Stimulated activated CD4-positive, alpha-beta T cell treated with anti-CD3 and anti-CD28 coated beads, TNF-alpha, amount 100 ng/mL, for 24 hours (primary cell): Measurements from ENCODE around the gene TCF7L1.
"Not testable (repeated sequence)": the region's sequence is repeated elsewhere in the genome, so short reads cannot be mapped to it uniquely, and the experiment has no call there.

ENCODE experiments used
- DNase-seq, 3 experiments: peaks; one replicate each; pipeline ENCODE4 v3.0.0-alpha.2; 2020; ENCODE audit warnings: low read depth in 3 of 3

The TCF7L1 gene

DNA sequence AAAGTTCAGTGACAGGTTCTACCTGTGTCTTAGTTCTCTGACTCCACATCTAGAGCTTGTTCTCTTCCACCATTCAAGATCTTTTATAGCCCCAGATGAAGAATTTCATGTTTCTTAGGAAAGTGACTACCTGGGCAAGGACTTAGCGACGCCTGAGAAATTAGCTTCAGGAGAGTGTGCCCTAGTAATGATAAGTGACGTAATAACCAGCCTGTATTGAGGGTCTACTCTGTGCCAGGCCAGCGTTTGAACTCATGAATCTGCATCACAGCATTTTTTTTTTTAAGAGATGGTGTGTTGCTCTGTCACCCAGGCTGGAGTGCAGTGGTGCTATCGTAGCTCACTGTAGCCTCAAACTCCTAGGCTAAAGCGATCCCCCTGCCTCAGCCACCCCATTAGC, 51.8 kb downstream of the TCF7L1 start:
- DNase-seq, result no peak

DNA sequence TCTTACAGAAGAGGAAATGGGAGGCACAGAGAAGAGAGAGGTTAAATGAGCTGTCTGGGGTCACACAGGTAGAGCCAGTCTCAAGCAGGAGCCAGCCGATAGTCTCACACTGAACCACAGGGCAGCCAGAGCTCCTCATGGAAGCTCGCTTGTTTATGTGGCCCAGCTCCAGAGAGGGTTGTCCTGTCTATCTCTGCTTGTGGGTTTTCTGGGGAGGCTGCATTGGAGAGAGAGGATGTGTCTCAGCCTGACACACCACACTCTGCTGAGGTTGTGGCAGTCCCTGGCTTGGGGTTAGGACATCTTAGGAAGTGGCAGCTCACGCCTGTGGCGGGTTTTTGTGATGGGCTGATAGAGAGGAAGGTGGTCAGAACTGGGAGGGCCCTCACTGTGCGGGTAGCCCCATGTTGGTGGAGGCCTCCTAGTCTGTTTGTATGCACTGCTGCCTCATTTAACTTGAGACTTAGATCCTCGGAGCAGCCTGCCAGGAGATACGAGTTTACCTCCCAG, 52.3 kb downstream of the TCF7L1 start:
- no peak for DNase-seq

DNA sequence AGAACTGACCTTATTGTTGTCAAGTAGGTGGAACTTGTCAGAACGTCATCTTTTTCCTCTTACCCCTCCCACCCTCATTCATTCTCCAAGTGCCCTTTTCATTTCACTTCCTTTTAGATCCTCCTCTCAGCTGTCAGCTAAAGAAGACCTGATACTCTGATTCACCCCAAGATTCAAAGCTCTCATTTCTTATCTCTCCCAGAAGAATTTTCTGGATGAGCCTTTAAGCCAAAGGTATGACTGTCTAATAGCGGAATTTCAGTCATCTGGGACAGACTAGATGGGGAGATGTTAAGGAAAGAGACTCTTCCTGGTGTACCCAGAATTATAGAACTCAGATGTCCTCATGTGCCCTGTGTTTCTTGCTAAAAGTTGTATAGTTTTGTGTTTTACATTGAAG, 53.9 kb downstream of the TCF7L1 start:
- no peak for DNase-seq

DNA sequence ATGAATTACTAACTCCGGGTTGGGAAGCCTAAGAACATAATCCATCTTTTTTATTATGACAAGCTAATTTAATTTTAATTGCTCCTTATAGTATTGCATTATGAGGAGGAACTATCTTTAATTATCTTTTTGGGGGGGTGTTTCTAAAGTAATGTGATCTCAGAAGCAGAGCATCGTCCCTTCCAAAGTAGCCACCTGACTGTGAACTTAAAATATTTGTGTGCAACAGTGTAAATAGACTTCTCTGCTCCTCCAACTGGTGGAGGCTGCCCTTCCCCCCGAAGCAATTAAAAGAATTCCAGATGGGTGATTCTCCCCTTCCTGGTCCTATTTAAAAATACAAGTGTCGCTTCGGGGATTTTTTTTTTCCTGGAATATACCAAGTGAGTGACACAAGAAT, 55.7 kb downstream of the TCF7L1 start:
- DNase-seq, result no peak

DNA sequence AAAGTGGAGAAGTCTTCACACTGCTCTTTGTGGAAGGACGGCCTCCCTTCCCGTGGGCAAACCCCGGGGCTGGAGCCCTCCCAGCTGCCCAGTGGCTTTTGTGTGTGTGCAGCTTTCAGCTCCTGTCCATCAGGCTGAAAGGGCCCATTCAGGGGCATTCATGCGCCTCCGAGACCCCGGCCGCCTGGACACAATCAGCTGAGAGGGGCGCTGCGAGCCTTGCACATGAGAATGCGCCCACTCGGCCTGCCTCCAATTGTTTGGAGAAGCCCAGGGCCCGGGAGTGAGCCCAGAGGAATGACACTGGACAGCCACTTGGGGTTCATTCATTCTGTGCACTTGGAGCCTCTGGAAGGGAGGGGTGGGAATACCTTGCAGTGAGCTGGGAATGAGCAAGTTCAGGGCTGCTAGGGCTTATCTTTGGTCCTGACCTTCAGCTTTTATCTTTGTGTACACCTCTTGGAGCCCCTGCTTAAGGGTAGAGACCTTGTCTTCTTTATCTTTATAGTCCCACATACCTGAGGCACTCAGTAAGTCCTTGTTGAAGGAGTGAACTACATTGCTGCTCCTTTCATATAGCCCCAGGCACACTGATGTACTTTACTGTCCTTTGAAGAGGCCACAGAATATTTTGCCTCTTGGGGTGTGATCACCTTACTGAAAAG, 56.5 kb downstream of the TCF7L1 start:
- no peak for DNase-seq

DNA sequence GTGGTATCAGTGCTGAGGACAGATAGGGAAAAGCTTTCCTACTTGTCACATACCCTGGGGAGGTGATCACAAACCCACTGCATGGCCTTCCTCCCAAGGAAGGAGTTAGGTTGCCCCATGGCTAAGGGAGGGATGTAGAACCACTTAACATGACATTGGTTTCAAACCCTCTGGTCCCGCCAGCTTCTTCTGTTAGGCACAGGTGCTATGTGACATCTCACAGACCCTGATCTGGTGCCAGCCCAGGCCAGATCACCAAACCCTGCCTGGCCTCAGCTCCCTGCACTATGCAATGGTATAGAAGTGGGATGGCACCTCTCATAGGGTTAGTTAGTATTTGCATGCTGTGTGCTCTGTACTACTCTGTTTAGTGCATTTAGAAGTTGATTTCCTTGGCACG, 58.0 kb downstream of the TCF7L1 start:
- DNase-seq, result no peak

DNA sequence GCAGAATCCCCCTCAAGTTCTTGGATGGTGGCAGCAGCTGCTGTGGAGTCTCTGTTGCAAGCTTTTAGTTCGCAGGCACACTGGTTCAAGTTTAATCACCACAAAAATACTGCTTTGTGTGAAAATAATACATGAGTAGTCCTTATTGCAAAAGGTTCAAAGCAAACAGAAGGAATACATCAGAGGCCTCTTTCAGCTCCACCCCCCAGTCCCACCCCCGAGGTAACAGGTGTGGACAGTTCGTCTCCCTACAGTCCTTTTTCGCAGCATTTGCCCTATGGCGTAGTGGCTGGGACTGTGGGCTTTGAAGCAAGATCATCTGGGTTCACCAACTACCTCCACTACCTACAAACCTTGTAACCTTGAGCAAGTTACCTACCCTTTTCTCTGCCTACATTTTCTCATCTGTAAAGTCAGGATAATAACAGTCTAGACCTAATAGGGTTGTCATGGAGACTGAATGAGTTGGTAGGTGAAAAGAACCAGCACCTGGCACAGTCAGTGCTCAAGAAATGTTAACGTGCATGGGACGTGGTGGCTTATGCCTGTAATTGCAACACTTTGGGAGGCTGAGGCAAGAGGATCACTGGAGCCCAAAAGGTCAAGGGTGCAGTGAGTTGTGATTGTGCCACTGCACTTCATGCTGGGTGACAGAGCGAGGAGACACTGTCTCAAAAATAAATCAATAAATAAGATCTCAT, 61.7 kb downstream of the TCF7L1 start:
- DNase-seq, result no peak

DNA sequence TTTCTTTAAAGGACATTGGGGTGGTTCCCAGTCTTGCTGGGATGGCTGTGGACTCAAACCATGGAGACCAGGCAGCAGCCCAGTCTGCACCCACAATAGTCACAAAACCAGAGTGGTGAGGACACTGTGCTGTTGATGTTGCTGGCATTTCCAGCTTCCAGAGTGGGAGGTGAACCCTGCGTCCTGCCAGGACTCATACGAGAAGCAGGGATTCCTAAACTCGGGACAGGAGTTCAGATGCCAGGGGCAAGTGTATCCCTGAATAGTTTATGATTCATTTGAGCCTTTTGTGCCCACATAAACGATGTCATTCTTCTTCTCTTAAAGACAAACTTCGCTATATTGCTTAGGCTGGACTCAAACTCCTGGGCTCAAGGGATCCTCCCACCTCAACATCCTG, 62.8 kb downstream of the TCF7L1 start:
- DNase-seq, result no peak

DNA sequence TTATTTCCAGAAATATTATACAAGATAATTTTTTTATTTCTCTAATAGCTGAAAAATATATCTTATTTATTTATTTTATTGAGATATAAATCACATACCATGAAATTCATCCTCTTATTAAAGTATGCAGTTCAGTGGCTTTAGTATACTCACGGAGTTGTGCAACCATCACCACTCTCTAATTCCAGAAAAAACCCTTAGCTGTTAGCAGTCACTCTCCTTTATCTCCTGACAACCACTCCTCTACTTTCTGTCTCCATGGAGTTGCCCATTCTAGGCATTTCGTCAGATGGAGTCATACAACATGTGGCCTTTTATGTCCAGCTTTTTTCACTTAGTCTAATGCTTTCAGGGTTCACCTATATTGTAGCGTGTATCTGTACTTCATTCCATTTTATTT, 66.5 kb downstream of the TCF7L1 start:
- DNase-seq, result no peak

DNA sequence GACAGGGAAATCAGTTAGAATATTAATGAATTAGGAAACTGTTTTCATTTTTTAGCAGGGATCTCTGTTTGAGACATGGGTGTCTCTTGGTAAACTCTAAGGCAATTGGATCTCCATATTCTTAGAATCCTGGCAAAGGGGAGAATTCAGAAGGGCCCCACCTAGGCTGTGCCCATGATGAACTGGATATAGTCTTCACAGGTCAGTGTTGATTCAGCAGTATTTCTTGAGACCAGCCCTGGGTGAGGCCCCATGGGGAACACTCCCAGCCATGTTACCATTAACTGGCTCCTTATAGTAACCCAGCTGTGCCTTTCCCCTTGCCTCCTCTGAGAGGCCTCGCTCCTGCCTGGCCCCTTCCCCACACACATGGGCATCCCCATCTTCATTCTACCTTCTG, 76.7 kb downstream of the TCF7L1 start:
- no peak for DNase-seq

DNA sequence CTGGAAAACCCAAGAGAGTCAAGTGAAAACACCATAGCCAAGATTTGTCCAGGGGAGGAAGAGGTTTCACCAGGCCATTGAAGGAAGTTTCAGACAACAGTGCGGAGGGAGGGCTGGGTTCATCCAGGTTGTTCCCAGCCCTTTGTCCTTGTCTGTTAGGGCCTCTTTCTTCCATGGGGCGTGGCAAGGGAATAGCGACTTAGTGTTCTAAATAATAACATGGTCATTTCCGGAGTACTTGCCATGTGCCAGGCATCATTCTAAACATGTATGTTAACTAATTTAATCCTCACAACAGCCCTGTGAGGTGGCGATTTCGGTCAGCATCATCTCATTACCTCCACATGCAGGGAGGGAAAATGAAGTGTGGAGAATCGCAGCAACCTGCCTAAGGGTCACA, 77.3 kb downstream of the TCF7L1 start:
- DNase-seq, result no peak

DNA sequence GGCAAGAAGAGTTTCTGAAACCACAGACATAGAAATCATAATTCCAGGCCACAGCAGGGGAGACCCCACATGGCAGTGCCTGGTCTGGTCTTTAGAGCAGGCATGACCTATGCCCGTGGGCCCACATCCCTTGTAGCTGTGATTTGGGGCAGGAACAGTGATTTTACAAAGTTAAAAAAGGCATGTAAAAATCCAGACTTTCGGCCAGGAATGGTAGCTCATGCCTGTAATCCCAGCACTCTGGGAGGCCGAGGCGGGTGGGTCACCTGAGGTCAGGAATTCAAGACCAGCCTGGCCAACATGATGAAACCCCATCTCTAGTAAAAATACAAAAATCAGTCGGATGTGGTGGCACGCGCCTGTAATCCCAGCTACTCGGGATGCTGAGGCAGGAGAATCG, 78.4 kb downstream of the TCF7L1 start:
- DNase-seq, result not testable (repeated sequence)

DNA sequence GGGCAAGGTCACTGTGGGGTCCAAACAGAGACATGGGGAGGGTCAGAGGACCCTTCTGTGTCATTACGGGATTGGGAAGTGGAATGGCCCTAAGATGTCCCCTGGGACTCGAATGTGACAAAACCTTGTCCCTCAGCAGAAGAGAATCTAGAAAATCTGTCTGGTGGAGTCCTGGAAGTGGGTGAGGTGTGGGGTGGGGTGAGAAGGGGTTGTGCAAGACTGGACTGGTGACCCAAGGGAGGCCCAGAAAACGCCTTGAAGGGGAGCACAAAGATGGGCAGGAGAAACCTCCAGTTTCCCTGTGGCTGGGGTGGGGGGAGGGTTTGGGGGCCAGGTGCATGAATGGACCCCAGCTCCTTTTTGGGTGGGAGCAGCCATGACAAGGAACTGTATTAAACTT, 79.6 kb downstream of the TCF7L1 start:
- no peak for DNase-seq

DNA sequence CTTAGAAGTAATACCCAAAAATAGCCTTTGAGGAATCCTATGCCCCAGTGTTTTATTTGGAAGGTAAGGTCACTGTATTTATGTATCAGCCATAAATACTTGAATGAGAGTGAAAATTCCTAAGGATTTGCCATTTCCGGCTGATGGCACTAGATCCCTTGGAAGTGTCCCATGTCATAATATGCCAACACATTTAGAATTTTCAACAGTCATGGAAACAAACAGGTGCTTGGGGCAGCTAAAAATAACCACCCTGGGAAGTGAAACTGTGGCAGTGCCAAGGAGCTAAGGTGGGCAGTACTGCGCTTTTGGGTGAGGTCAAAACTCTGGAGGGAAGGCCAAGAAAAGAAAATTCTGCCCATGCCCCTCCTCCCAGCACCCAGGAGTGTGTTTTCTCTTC, 80.2 kb downstream of the TCF7L1 start:
- no peak for DNase-seq

DNA sequence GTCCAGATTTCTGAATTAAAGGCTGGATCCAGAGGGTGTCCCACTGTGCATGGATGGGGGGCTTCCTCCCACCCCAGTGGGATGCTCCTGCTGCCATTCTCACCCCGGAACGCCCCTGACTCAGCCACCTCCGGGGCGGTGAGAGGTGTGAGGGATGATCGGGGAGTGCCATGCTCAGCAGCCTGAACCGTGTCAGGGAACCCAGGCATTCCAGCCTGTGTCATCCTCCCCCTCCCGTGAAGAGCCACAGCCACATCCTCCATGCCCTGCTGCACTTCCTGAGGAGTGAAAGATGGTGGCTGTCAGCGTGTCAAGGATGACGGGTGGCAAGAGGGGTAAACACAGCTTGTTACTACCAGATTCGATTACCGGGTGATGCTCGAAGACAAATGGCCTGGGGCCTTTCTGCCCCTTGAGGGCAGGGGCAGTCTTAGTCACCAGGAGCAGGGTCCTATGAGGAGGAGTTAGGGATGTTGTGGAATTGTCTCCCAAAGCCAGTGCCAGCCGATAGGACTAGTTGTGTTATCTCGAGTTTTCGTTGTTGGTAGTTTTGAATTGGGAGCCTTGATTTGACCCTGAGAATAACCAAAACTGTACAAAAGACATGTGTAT, 80.8 kb downstream of the TCF7L1 start:
- DNase-seq, result no peak

DNA sequence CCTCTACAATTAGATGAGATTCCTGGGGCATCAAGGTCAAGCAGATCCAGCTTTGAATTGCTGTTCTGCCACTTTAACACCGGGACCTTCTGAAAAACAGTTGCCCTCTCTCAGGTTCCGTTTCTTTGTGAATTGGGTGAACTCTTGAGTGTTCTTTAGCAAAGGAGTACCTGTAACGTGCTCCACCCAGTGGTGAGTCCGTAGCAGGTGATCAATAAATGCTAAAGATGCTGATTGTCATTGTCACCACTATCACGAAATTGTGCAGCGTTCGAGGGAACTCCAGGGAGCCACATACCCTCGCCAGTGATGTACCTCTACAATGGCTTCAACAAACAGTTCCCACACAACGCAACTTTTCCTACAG, 81.9 kb downstream of the TCF7L1 start:
- no peak for DNase-seq

DNA sequence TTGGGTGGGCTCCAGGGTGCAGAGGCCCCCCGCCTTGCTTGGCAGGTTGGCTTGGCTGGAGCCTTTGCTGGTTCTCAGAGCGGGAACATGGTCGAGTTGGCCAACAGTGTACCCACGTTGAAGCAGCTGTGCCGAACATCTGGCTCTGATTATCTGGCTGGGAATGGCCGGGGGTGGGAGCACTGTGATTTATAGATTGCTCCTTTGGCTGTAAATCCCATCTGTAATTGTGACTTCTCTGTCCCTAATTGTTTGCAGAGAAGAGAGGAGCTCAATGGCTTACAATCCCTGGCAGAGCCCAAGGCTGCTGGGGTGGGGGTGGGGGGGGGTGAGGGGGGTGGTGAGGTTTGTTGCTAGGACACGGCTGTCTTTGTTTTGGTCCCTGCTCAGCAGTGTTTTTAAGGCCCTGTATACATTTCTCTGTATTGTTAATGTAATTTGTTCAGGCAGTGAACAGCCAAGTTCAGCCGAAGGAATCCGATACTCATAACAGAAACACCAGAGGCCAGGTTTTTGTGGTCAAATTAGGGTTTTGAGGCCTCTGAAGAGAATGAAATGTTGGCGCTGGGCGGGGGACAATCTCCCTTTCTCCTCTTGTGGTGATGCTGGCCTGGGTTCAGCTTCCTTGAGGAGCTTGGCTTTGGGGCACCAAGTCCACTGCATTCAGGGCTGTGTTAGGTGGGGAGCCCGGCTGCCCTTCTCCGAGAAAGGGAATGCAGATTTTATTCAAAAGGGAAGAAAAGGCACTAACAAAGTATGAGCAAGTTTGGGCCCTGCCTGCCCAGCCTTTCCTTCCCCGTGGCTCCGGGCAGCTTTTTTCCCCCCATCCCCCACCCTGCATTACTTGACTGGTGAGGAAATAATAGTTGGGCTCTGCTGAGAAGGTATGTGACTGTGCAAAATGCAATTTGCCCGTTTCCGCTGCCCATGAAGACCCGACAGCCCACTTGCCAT, 82.5 kb downstream of the TCF7L1 start:
- DNase-seq, result no peak

DNA sequence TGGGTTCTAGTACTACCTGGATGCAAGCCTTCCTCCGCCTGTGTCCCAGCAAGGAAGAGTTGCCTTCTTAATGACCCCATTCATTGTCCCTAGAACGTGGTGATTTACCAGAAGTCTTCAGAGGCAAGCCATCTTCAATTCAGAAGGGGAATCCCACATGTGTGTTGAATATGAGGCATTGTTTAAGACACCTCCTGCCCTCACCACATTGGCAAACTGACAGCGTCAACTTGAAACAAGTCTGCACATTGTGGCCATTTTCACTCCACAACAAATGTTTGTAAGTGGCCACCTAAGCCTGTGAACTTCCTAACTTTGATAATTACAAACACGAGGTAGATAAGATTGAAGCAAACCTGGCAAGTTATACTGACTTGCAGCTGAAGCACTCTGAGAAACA, 83.7 kb downstream of the TCF7L1 start:
- DNase-seq, result no peak

DNA sequence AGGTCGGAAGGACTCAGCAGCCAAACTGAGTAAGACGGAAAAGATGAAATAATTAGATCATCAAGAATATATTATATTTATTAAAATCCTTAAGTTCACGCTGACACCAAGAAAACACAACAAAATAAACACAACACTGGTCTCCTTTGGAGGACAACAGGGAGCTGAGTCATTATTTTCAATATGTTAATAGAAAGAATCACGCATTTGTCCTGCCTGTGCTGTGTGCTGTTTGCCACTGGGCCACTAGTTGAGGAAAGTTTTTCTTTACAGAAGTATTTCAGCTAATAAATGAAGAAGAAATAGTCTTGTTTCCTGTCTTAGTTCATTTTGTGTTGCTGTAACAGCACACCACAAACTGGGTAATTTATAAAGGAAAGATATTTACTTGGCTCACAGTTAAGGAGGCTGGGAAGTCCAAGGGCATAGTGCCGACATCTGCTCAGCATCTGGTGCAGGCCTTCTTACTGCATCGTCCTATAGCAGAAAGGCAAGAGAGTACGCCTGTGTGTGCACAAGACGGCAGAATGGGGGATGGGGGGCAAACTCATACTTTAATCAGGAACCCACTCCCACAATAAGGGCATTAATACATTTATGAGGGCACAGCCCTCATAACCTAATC, 88.0 kb downstream of the TCF7L1 start:
- no peak for DNase-seq

DNA sequence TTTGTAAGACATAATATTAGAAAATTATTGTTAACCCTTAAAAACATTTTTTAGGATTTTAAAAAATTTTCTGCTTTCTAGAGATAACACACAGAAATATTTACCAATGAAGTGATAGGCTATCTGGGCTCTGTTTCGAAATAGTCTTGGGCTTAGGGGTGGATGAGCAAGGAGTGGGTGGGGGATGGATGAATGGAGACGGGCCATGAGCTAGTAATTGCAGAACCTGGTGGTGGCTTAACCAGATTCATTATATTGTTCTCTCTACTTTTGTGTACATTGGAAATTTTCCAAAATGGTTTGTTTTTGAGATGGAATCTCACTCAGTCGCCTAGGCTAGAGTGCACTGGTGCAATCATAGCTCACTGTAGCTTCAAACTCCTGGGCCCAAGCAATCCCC, 89.6 kb downstream of the TCF7L1 start:
- DNase-seq, result no peak

DNA sequence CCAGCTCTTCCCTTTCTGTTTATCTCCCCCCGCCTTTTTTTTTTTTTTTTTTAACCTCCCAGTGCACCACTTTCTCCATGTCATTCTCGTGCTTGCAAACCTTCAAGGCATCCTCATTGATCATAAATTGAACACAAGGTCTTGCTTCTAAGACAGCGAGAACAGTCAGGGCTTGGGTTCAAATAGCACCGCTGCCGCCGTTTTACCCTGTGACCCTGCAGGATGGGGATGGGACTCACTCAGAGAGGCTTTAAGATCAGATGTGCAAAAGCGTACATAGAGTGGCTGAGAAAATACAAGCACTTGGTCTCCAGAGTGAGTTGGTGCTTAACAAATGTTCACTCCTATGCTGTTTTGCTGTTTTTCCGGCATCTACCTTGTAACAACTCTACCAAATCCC, 93.6 kb downstream of the TCF7L1 start:
- no peak for DNase-seq
